HCT116 (cell line): ENCODE results near the gene MTOR. TPM values are rescaled to one million over a fixed set of nuclear protein-coding genes. Genes with fewer than 3 reads are reported as not detected.

ENCODE experiments used
- ATAC-seq: fragments of 200-7000 bp; cut with Tn5 transposase; 2 replicates; pipeline ENCODE4 v1.9.1; 2020; ENCODE audit warnings: mild to moderate bottlenecking, moderate library complexity
- BruUV-seq: library from RNA; stranded (reverse); fragments of 400-500 nt; replicated peaks from 2 replicates; lab custom pipeline; 2021; lab: Mats Ljungman, UMichigan
- CTCF ChIA-PET: fragments of 300-600 bp; sonication (Branson Sonifier 250); formaldehyde crosslinking; loops from one replicate; lab custom pipeline; 2021; ENCODE audit warnings: antibody characterized with exemption; lab: Charles Lee
- POLR2A ChIA-PET: fragments of 300-600, 350-600 bp; sonication (Branson Sonifier 250); formaldehyde crosslinking; loops from one replicate; lab custom pipeline; 2021; ENCODE audit warnings: antibody characterized with exemption; lab: Charles Lee
- RAD21 ChIA-PET, 2 experiments: fragments of 300-600 bp; sonication (Branson Sonifier 250); formaldehyde crosslinking; loops; one replicate each; lab custom pipeline; 2023; ENCODE audit warnings: low total read pairs in 2 of 2; ENCODE audit not compliant: uncharacterized antibody in 2 of 2, unreplicated experiment in 2 of 2, low non-redundant PET in 1 of 2; lab: Charles Lee
- DNase-seq: peaks from one replicate; pipeline ENCODE4 v3.0.0-alpha.2; 2010; ENCODE audit warnings: low read depth, low spot score
- H2AFZ ChIP-seq: fragments of 200-600 bp; shearing (Covaris generic), sonication (generic); 2 replicates; pipeline ENCODE4 v1.6.1; 2017; ENCODE audit warnings: low read depth, mixed run types, mixed read lengths, antibody characterized with exemption, low read length; ENCODE audit not compliant: poor library complexity, severe bottlenecking
- H3K27ac ChIP-seq: 2 replicates; pipeline ENCODE4 v1.5.1; 2012; ENCODE audit warnings: low read depth, low read length
- H3K27me3 ChIP-seq: fragments of 200-600 bp; sonication (generic); 2 replicates; pipeline ENCODE4 v1.6.1; 2016; ENCODE audit warnings: mixed run types, low read length, mixed read lengths; ENCODE audit not compliant: insufficient read depth
- H3K36me3 ChIP-seq, 2 experiments: fragments of 200-500 bp in 1 of 2; fragments of 200-600 bp in 1 of 2; sonication (Bioruptor generic) in 1 of 2; sonication (generic) in 1 of 2; 2 replicates each; pipeline versions ENCODE4 v1.5.1 to v1.6.1; 2014 to 2016; ENCODE audit warnings: low read length in 2 of 2, inconsistent platforms in 1 of 2, mixed read lengths in 1 of 2, mixed run types in 1 of 2; ENCODE audit not compliant: insufficient read depth in 2 of 2, control insufficient read depth in 1 of 2
- H3K4me1 ChIP-seq, 2 experiments: fragments of 200-600 bp in 1 of 2; sonication (generic) in 1 of 2; 2 replicates each; pipeline versions ENCODE4 v1.5.1 to v1.6.1; 2012 to 2017; ENCODE audit warnings: low read length in 2 of 2, inconsistent platforms in 1 of 2, mild to moderate bottlenecking in 1 of 2, mixed read lengths in 1 of 2, mixed run types in 1 of 2, moderate library complexity in 1 of 2; ENCODE audit not compliant: insufficient read depth in 2 of 2, control insufficient read depth in 1 of 2
- H3K4me2 ChIP-seq: fragments of 200-600 bp; sonication (generic); 2 replicates; pipeline ENCODE4 v1.6.1; 2017; ENCODE audit warnings: mixed run types, low read length, mixed read lengths
- H3K4me3 ChIP-seq, 2 experiments: fragments of 200-600 bp in 1 of 2; sonication (generic) in 1 of 2; replicated peaks in 1 of 2; 2 replicates each; pipeline ENCODE4 v1.5.1; 2011 to 2016; ENCODE audit warnings: low read length in 2 of 2, control low read depth in 1 of 2, low read depth in 1 of 2, mild to moderate bottlenecking in 1 of 2, mixed read lengths in 1 of 2, mixed run types in 1 of 2
- H3K79me2 ChIP-seq: fragments of 200-600 bp; sonication (generic); 2 replicates; pipeline ENCODE4 v1.6.1; 2017; ENCODE audit warnings: mild to moderate bottlenecking, mixed run types, low read length, moderate library complexity, mixed read lengths; ENCODE audit not compliant: insufficient read depth
- H3K9ac ChIP-seq: fragments of 200-600 bp; sonication (generic); 2 replicates; pipeline ENCODE4 v1.6.1; 2016; ENCODE audit warnings: low read length, mixed read lengths
- H3K9me2 ChIP-seq: fragments of 200-600 bp; sonication (generic), shearing (Covaris generic); 2 replicates; pipeline ENCODE4 v1.6.1; 2017; ENCODE audit warnings: mixed run types, mild to moderate bottlenecking, moderate library complexity; ENCODE audit not compliant: insufficient read depth
- H3K9me3 ChIP-seq, 2 experiments: fragments of 200-500 bp in 1 of 2; fragments of 200-600 bp in 1 of 2; sonication (Bioruptor generic) in 1 of 2; sonication (generic) in 1 of 2; 2 replicates each; pipeline ENCODE4 v1.6.1; 2014 to 2017; ENCODE audit warnings: low read length in 2 of 2, mixed read lengths in 2 of 2, inconsistent platforms in 1 of 2, low read depth in 1 of 2, mild to moderate bottlenecking in 1 of 2, mixed run types in 1 of 2, moderate library complexity in 1 of 2; ENCODE audit not compliant: control insufficient read depth in 1 of 2, insufficient read depth in 1 of 2
- H4K20me1 ChIP-seq: fragments of 200-600 bp; sonication (generic), shearing (Covaris generic); 2 replicates; pipeline ENCODE4 v1.6.1; 2017; ENCODE audit warnings: mixed run types, mild to moderate bottlenecking, moderate library complexity; ENCODE audit not compliant: insufficient read depth
- CBX3 ChIP-seq: IDR thresholded peaks from 2 replicates; pipeline ENCODE4 v1.6.1; 2012; ENCODE audit warnings: low read depth
- ELF1 ChIP-seq: IDR thresholded peaks from 2 replicates; pipeline ENCODE4 v1.6.1; 2012; ENCODE audit warnings: low read depth, borderline replicate concordance
- EZH2 ChIP-seq: fragments of 200-600 bp; sonication (generic); IDR thresholded peaks from 2 replicates; pipeline ENCODE4 v1.6.1; 2017; ENCODE audit warnings: antibody characterized with exemption, mixed run types
- MAX ChIP-seq: IDR thresholded peaks from 2 replicates; pipeline ENCODE4 v1.6.1; 2012
- SIN3A ChIP-seq: IDR thresholded peaks from 2 replicates; pipeline ENCODE4 v1.6.1; 2012; ENCODE audit warnings: low read depth
- SP1 ChIP-seq: IDR thresholded peaks from 2 replicates; pipeline ENCODE4 v1.6.1; 2012; ENCODE audit warnings: low read depth
- intact Hi-C: fragments of 100-400 bp; cut with micrococcal nuclease; formaldehyde crosslinking; loops from 2 replicates; pipeline ENCODE4 v1.10.0; 2022
- total RNA-seq: library from RNA; stranded (reverse); gene quantifications from one replicate; pipeline ENCODE4 v1.2.1, GENCODE V29; 2021; ENCODE audit not compliant: unreplicated experiment

The MTOR gene
- total RNA-seq, 1 experiment from 2014 or later: 42.2 TPM

GRCh38 chr1:11116318-11116717 is 146.0 kb downstream of the MTOR start:
- no peaks in the 10 kb centered on the region for H3K9me3 ChIP-seq
- H3K4me2 ChIP-seq: no peak overlapping the region
- H3K4me3 ChIP-seq: no peak overlapping the region
- CTCF ChIA-PET: no interaction called here
- DNase-seq: no peak
- intact Hi-C loops: no loop called here
- POLR2A ChIA-PET: no interaction called here
- RAD21 ChIA-PET: no interaction called here
- BruUV-seq: no TSS peak
- no peak overlapping the region for H3K9ac ChIP-seq
- no peaks in the 10 kb centered on the region for H3K27me3 ChIP-seq
- H2AFZ ChIP-seq: no peak overlapping the region
- H4K20me1 ChIP-seq: no peaks in the 10 kb centered on the region
- no peak for TF ChIP-seq SIN3A
- TF ChIP-seq, all 23 proteins: peak for 0
- H3K79me2 ChIP-seq: no peaks in the 10 kb centered on the region
- H3K36me3 ChIP-seq: peaks cover 23 to 32% of the 10 kb centered on the region in 2 experiments; a peak in 3 of 4 replicates
- no peaks in the 10 kb centered on the region for H3K9me2 ChIP-seq
- H3K4me1 ChIP-seq: no peaks in the 10 kb centered on the region
- ATAC-seq: no peak
- no peak overlapping the region for H3K27ac ChIP-seq

- Histone ChIP-seq H3K79me2 (no peaks in the 10 kb centered on the region), H3K27ac (no peak overlapping the region), H3K9me3 (no peaks in the 10 kb centered on the region), H4K20me1 (no peaks in the 10 kb centered on the region), H3K9ac (no peak overlapping the region), H3K27me3 (no peaks in the 10 kb centered on the region), H3K4me3 (no peak overlapping the region), H3K36me3 (peaks cover 19 to 28% of the 10 kb centered on the region in 2 experiments; a peak in 3 of 4 replicates), H3K9me2 (no peaks in the 10 kb centered on the region), H2AFZ (no peak overlapping the region), H3K4me1 (no peaks in the 10 kb centered on the region), H3K4me2 (no peak overlapping the region)
- intact Hi-C loops: no loop called here
- ATAC-seq: no peak
- TF ChIP-seq EZH2: no peak
- TF ChIP-seq CBX3: no peak
- TF ChIP-seq SIN3A: no peak
- TF ChIP-seq MAX: no peak
- no peak for TF ChIP-seq SP1
- TF ChIP-seq ELF1: no peak
- BruUV-seq: no TSS peak
- RAD21 ChIA-PET: no interaction called here
- POLR2A ChIA-PET: no interaction called here
- no peak for DNase-seq
- CTCF ChIA-PET: no interaction called here
Measured at GRCh38 chr1:11114966-11115365, 147.4 kb downstream of the MTOR start.
